H1 (cell line): ENCODE results near the gene ASH1L. TPM values are rescaled to one million over a fixed set of nuclear protein-coding genes. Genes with fewer than 3 reads are reported as not detected.

Experiments used
- CTCF ChIA-PET: fragments of 300-600 bp; sonication (Branson Sonifier 250); formaldehyde crosslinking; loops from one replicate; lab custom pipeline; 2021; ENCODE audit not compliant: partially characterized antibody; lab: Charles Lee
- POLR2A ChIA-PET: fragments of 300-600 bp; sonication (Branson Sonifier 250); formaldehyde crosslinking; loops from one replicate; lab custom pipeline; 2021; ENCODE audit warnings: inconsistent platforms; ENCODE audit not compliant: partially characterized antibody; lab: Charles Lee
- DNase-seq, 2 experiments: peaks; one replicate each; pipeline versions ENCODE4 v3.0.0 to v3.0.0-alpha.2; 2010 to 2022; ENCODE audit warnings: low spot score in 2 of 2, low read depth in 1 of 2, mixed read lengths in 1 of 2
- FAIRE-seq: peaks from 2 replicates; lab custom pipeline; 2011; peaks lifted over from hg19 to GRCh38; lab: Jason Lieb, UNC
- H2AFZ ChIP-seq: 2 replicates; pipeline ENCODE4 v1.8.1; 2012; ENCODE audit warnings: low read length, inconsistent platforms
- H2AK5ac ChIP-seq: 2 replicates; pipeline ENCODE4 v1.6.1; 2013; ENCODE audit warnings: low read depth, low read length
- H2BK120ac ChIP-seq: replicated peaks from 2 replicates; pipeline ENCODE3; 2013; ENCODE audit warnings: low read depth, low read length, inconsistent platforms
- H2BK12ac ChIP-seq: 2 replicates; pipeline ENCODE4 v1.6.1; 2013; ENCODE audit warnings: low read depth, low read length
- H2BK15ac ChIP-seq: 2 replicates; pipeline ENCODE4 v1.6.1; 2013; ENCODE audit warnings: low read length
- H2BK20ac ChIP-seq: 2 replicates; pipeline ENCODE4 v1.6.1; 2013; ENCODE audit warnings: low read length
- H2BK5ac ChIP-seq: 2 replicates; pipeline ENCODE4 v1.6.1; 2013; ENCODE audit warnings: low read depth, low read length
- H3K14ac ChIP-seq: 2 replicates; pipeline ENCODE4 v1.6.1; 2013; ENCODE audit warnings: inconsistent platforms; ENCODE audit not compliant: insufficient read length
- H3K18ac ChIP-seq: 2 replicates; pipeline ENCODE4 v1.6.1; 2013; ENCODE audit warnings: low read length; ENCODE audit errors: extremely low read depth
- H3K23ac ChIP-seq: 2 replicates; pipeline ENCODE4 v1.6.1; 2013; ENCODE audit warnings: inconsistent platforms; ENCODE audit not compliant: insufficient read length
- H3K23me2 ChIP-seq: 2 replicates; pipeline ENCODE4 v1.6.1; 2013; ENCODE audit warnings: low read depth, low read length
- H3K27ac ChIP-seq: 2 replicates; pipeline ENCODE4 v1.6.1; 2011; ENCODE audit warnings: low read depth, low read length, inconsistent platforms
- H3K27me3 ChIP-seq, 4 experiments: replicated peaks in 1 of 4; 1 replicate in 1 of 4; 2 replicates in 3 of 4; pipeline versions ENCODE4 v1.6.1 to v1.8.1; 2011 to 2013; ENCODE audit warnings: low read length in 3 of 4, mild to moderate bottlenecking in 3 of 4, inconsistent platforms in 2 of 4, mixed read lengths in 2 of 4, moderate library complexity in 1 of 4; ENCODE audit not compliant: control insufficient read depth in 3 of 4, insufficient read depth in 3 of 4; ENCODE audit errors: extremely low read depth in 1 of 4
- H3K36me3 ChIP-seq, 4 experiments: 2 replicates each; pipeline versions ENCODE4 v1.6.1 to v1.8.1; 2011 to 2013; ENCODE audit warnings: mild to moderate bottlenecking in 4 of 4, low read length in 3 of 4, moderate library complexity in 2 of 4, control low read depth in 1 of 4, inconsistent platforms in 1 of 4; ENCODE audit not compliant: insufficient read depth in 4 of 4, control insufficient read depth in 2 of 4
- H3K4ac ChIP-seq: replicated peaks from 2 replicates; pipeline ENCODE3; 2013; ENCODE audit warnings: low read length, low read depth, mixed read lengths, inconsistent platforms; ENCODE audit not compliant: insufficient read length
- H3K4me1 ChIP-seq, 4 experiments: replicated peaks in 1 of 4; 1 replicate in 1 of 4; 2 replicates in 3 of 4; pipeline versions ENCODE4 v1.6.1 to v1.8.1; 2011 to 2013; ENCODE audit warnings: low read length in 3 of 4, inconsistent platforms in 2 of 4, mixed read lengths in 1 of 4; ENCODE audit not compliant: insufficient read depth in 4 of 4, control insufficient read depth in 3 of 4
- H3K4me2 ChIP-seq, 2 experiments: 2 replicates each; pipeline versions ENCODE4 v1.6.1 to v1.8.1; 2011 to 2013; ENCODE audit warnings: low read depth in 2 of 2, low read length in 2 of 2, control low read depth in 1 of 2, inconsistent platforms in 1 of 2, mild to moderate bottlenecking in 1 of 2; ENCODE audit not compliant: insufficient read depth in 1 of 2
- H3K4me3 ChIP-seq, 4 experiments: fragments of 200-600, 300-600 bp in 1 of 4; sonication (generic), shearing (Covaris generic), sonication (Bioruptor Twin) in 1 of 4; 2 replicates each; pipeline versions ENCODE4 v1.5.1 to v1.8.1; 2011 to 2016; ENCODE audit warnings: low read length in 4 of 4, low read depth in 3 of 4, control low read depth in 2 of 4, inconsistent platforms in 2 of 4, mild to moderate bottlenecking in 2 of 4, mixed read lengths in 1 of 4, moderate library complexity in 1 of 4; ENCODE audit not compliant: insufficient read depth in 2 of 4; ENCODE audit errors: extremely low read depth in 1 of 4
- H3K56ac ChIP-seq: replicated peaks from 2 replicates; pipeline ENCODE3; 2013; ENCODE audit warnings: low read depth, mild to moderate bottlenecking, mixed read lengths, low read length, inconsistent platforms; ENCODE audit not compliant: insufficient read length
- H3K79me1 ChIP-seq: 2 replicates; pipeline ENCODE4 v1.6.1; 2013; ENCODE audit warnings: low read depth, low read length, control low read depth
- H3K79me2 ChIP-seq, 2 experiments: 2 replicates each; pipeline versions ENCODE4 v1.6.1 to v1.8.1; 2012 to 2013; ENCODE audit warnings: low read length in 2 of 2, mild to moderate bottlenecking in 2 of 2, inconsistent platforms in 1 of 2; ENCODE audit not compliant: insufficient read depth in 2 of 2, control insufficient read depth in 1 of 2
- H3K9ac ChIP-seq, 4 experiments: replicated peaks in 1 of 4; 1 replicate in 1 of 4; 2 replicates in 3 of 4; pipeline versions ENCODE4 v1.6.1 to v1.8.1; 2011 to 2013; ENCODE audit warnings: low read depth in 3 of 4, low read length in 3 of 4, control low read depth in 2 of 4, mild to moderate bottlenecking in 2 of 4, moderate library complexity in 2 of 4, inconsistent platforms in 1 of 4; ENCODE audit errors: extremely low read depth in 1 of 4
- H3K9me3 ChIP-seq, 2 experiments: 2 replicates each; pipeline versions ENCODE4 v1.6.1 to v1.8.1; 2012 to 2013; ENCODE audit warnings: mild to moderate bottlenecking in 2 of 2, moderate library complexity in 2 of 2, control low read depth in 1 of 2, inconsistent platforms in 1 of 2, low read depth in 1 of 2, low read length in 1 of 2, mixed read lengths in 1 of 2; ENCODE audit not compliant: insufficient read depth in 2 of 2
- H4K20me1 ChIP-seq, 2 experiments: replicated peaks in 1 of 2; 2 replicates each; pipeline versions ENCODE3 to v1.8.1; 2011 to 2013; ENCODE audit warnings: inconsistent platforms in 2 of 2, low read length in 2 of 2, mild to moderate bottlenecking in 1 of 2; ENCODE audit not compliant: insufficient read depth in 2 of 2, control insufficient read depth in 1 of 2
- H4K5ac ChIP-seq: 2 replicates; pipeline ENCODE4 v1.6.1; 2013; ENCODE audit warnings: low read length, low read depth, mixed read lengths, inconsistent platforms; ENCODE audit not compliant: insufficient read length
- H4K8ac ChIP-seq: 2 replicates; pipeline ENCODE4 v1.8.0; 2013; ENCODE audit warnings: mild to moderate bottlenecking, moderate library complexity, low read length, inconsistent platforms; ENCODE audit not compliant: insufficient read depth; ENCODE audit errors: extremely low read depth
- H4K91ac ChIP-seq: replicated peaks from 2 replicates; pipeline ENCODE3; 2013; ENCODE audit warnings: low read length, mixed read lengths, inconsistent platforms; ENCODE audit not compliant: insufficient read length
- BACH1 ChIP-seq: IDR thresholded peaks from 2 replicates; pipeline ENCODE4 v1.6.1; 2012; ENCODE audit warnings: low read length, improper control_type of control experiment
- CEBPB ChIP-seq: IDR thresholded peaks from 2 replicates; pipeline ENCODE4 v1.6.1; 2012; ENCODE audit warnings: low read depth, low read length
- CHD1 ChIP-seq: IDR thresholded peaks from 2 replicates; pipeline ENCODE4 v1.6.1; 2012; ENCODE audit warnings: low read depth, low read length, improper control_type of control experiment
- EGR1 ChIP-seq: IDR thresholded peaks from 2 replicates; pipeline ENCODE4 v1.6.1; 2011; ENCODE audit warnings: low read depth, low read length, borderline replicate concordance
- JUN ChIP-seq: IDR thresholded peaks from 2 replicates; pipeline ENCODE4 v1.6.1; 2011; ENCODE audit warnings: low read depth, mild to moderate bottlenecking, improper control_type of control experiment, low read length
- KDM5A ChIP-seq: fragments of 200-600 bp; IDR thresholded peaks from 2 replicates; pipeline ENCODE4 v1.7.1; 2012; ENCODE audit warnings: mild to moderate bottlenecking, low read length, inconsistent platforms, mixed read lengths
- MAFK ChIP-seq: IDR thresholded peaks from 2 replicates; pipeline ENCODE4 v1.6.1; 2012; ENCODE audit warnings: low read depth, mild to moderate bottlenecking, improper control_type of control experiment, low read length
- RXRA ChIP-seq: IDR thresholded peaks from 2 replicates; pipeline ENCODE4 v1.6.1; 2011; ENCODE audit warnings: low read depth, mild to moderate bottlenecking, low read length, moderate library complexity; ENCODE audit not compliant: insufficient read depth
- SIN3A ChIP-seq, 2 experiments: IDR thresholded peaks in 1 of 2; conservative IDR thresholded peaks in 1 of 2; 2 replicates each; pipeline ENCODE4 v1.6.1; 2011 to 2012; ENCODE audit warnings: low read length in 2 of 2, improper control_type of control experiment in 1 of 2, low read depth in 1 of 2, mild to moderate bottlenecking in 1 of 2
- USF2 ChIP-seq: IDR thresholded peaks from 2 replicates; pipeline ENCODE4 v1.6.1; 2011; ENCODE audit warnings: low read length, improper control_type of control experiment
- YY1 ChIP-seq: IDR thresholded peaks from 2 replicates; pipeline ENCODE4 v1.6.1; 2011; ENCODE audit warnings: low read depth, mild to moderate bottlenecking, low read length
- ZNF274 ChIP-seq: IDR thresholded peaks from 2 replicates; pipeline ENCODE4 v1.7.0; 2012; ENCODE audit warnings: low read length, borderline replicate concordance; ENCODE audit errors: extremely low read depth
- WGBS, 2 experiments: shearing (Covaris generic) in 1 of 2; methylation state at CpG; one replicate each; pipeline versions ENCODE4 v1.1.6 to v1.1.7; 2013 to 2015; ENCODE audit warnings: low lambda C conversion rate in 2 of 2, mixed read lengths in 2 of 2, inconsistent platforms in 1 of 2, low coverage in 1 of 2, missing lambda C conversion rate in 1 of 2; ENCODE audit not compliant: insufficient replicate concordance in 2 of 2, insufficient coverage in 1 of 2, insufficient read length in 1 of 2; ENCODE audit errors: extremely low coverage in 1 of 2, missing lambda C conversion rate in 1 of 2; 5-methylcytosine and 5-hydroxymethylcytosine counted together
- polyA plus RNA-seq, 7 experiments: library from polyadenylated mRNA; depleted of rRNA in 3 of 7; stranded (reverse) in 5 of 7; unstranded in 2 of 7; fragments of >200 nt in 5 of 7; fragments of 200-250 nt in 2 of 7; gene quantifications; 1 replicate in 5 of 7; 2 replicates in 1 of 7; 4 replicates in 1 of 7; pipeline versions ENCODE4 v1.2.1 to v1.2.3, GENCODE V29; 2011 to 2013; ENCODE audit warnings: missing spikeins in 2 of 7, mixed read lengths in 2 of 7
- total RNA-seq: library from RNA; stranded (reverse); fragmentation: NEBNext Ultra II Directional; extraction: Animal tissue kit (Norgen Biotek cat#: 25700); gene quantifications from 2 replicates; pipeline ENCODE4 v1.2.1, GENCODE V29; 2021
- TF ChIP-seq, protein P1 (sequence below): IDR thresholded peaks from 2 replicates; pipeline ENCODE4 v1.6.1; 2011; ENCODE audit warnings: low read depth, mild to moderate bottlenecking, low read length; ENCODE audit not compliant: insufficient read depth

ASH1L gene
- total and polyA plus RNA-seq, 2 of the 8 experiments (the other 6 are each of a cell fraction or from before 2014, with no cell fraction given): 7.5 to 27.6 TPM

- no peaks in the 10 kb centered on the region for H3K36me3 ChIP-seq
- no peaks in the 10 kb centered on the region; the same call in 1 of the 2 replicates for H3K23me2 ChIP-seq
- H3K27ac ChIP-seq: no peak overlapping the region
- H3K9me3 ChIP-seq: no peaks in the 10 kb centered on the region
- H3K23ac ChIP-seq: no peak overlapping the region
- no peak overlapping the region for H4K5ac ChIP-seq
- ChIA-PET CTCF (no interaction called here), POLR2A (no interaction called here)
- H4K20me1 ChIP-seq: peaks cover 0 to 4% of the 10 kb centered on the region in 2 experiments
- H4K8ac ChIP-seq: no peak overlapping the region
- no peak overlapping the region for H2AFZ ChIP-seq
- H3K14ac ChIP-seq: no peak overlapping the region
- no peaks in the 10 kb centered on the region; the same call in none of the 2 replicates for H3K79me1 ChIP-seq
- DNase-seq: no peak
- H2AK5ac ChIP-seq: no peak overlapping the region
- H3K18ac ChIP-seq: no peak overlapping the region
- 94% methylated on average over 2 of the region's 2 CpGs; no CpG with 5 or more reads in 1 of the 2 experiments for WGBS, 2 experiments
- no peaks in the 10 kb centered on the region for H3K27me3 ChIP-seq
- no peak overlapping the region for H3K4me2 ChIP-seq
- no peak for FAIRE-seq
- H2BK15ac ChIP-seq: no peak overlapping the region
- no peaks in the 10 kb centered on the region for H3K4me1 ChIP-seq
- H2BK20ac ChIP-seq: no peak overlapping the region
- H3K79me2 ChIP-seq: peaks cover 0 to 78% of the 10 kb centered on the region in 2 experiments; a peak in 3 of 4 replicates
- H2BK120ac ChIP-seq: no peak overlapping the region
- H3K56ac ChIP-seq: no peak overlapping the region
- H2BK12ac ChIP-seq: no peak overlapping the region
- H2BK5ac ChIP-seq: no peak overlapping the region
- H3K9ac ChIP-seq: no peak overlapping the region
- H4K91ac ChIP-seq: no peak overlapping the region
- H3K4me3 ChIP-seq: no peak overlapping the region
- no peak overlapping the region for H3K4ac ChIP-seq
- no peak for TF ChIP-seq JUN
- TF ChIP-seq CEBPB: no peak
- TF ChIP-seq RXRA: no peak
- no peak for TF ChIP-seq EGR1
- no peak for TF ChIP-seq YY1
- no peak for TF ChIP-seq USF2
- TF ChIP-seq SIN3A (conservative IDR thresholded peaks at IDR 0.05 in 1 of 2, IDR thresholded peaks at IDR 0.05 in 1 of 2; ENCODE audit: low read depth in 1 of 2, low read length in 2 of 2): no peak
- TF ChIP-seq MAFK: no peak
- TF ChIP-seq, protein P1, sequence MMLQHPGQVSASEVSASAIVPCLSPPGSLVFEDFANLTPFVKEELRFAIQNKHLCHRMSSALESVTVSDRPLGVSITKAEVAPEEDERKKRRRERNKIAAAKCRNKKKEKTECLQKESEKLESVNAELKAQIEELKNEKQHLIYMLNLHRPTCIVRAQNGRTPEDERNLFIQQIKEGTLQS: no peak
- no peak for TF ChIP-seq BACH1
- TF ChIP-seq ZNF274: no peak
- no peak for TF ChIP-seq CHD1
- no peak for TF ChIP-seq KDM5A
Measured at GRCh38 chr1:155529109-155529508, 33.5 kb downstream of the ASH1L start.
